ENCODE measurements around the gene TMEM184A.

The TMEM184A gene

GRCh38 chr7:1555813-1556543 is at the start of gene TMEM184A:
Gene TMEM184A (minus strand): TSS chr7:1556205. CDS start chr7:1555484, 721 bp downstream.
- no peak for DNase-seq

DNA sequence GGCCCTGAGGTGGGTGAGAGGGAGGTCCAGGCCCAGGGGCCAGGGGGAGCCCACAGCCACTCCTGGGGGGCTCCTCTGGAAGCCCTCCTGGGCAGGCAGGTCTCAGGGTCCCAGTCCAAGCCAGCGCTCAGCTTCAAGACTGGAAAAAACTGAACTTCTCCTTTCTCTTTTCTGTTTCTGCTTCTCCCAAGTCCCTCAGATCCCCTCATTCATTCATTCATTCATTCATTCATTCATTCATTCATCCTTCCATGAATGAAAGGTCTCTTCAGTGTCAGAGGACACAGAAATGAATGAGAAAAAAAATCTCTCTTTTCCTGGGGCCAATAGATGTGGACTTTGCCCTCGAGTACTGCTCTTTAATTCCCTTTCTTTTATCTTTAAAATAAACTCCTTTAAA is 48.4 kb upstream of the TMEM184A start:
- no peak for DNase-seq

DNA sequence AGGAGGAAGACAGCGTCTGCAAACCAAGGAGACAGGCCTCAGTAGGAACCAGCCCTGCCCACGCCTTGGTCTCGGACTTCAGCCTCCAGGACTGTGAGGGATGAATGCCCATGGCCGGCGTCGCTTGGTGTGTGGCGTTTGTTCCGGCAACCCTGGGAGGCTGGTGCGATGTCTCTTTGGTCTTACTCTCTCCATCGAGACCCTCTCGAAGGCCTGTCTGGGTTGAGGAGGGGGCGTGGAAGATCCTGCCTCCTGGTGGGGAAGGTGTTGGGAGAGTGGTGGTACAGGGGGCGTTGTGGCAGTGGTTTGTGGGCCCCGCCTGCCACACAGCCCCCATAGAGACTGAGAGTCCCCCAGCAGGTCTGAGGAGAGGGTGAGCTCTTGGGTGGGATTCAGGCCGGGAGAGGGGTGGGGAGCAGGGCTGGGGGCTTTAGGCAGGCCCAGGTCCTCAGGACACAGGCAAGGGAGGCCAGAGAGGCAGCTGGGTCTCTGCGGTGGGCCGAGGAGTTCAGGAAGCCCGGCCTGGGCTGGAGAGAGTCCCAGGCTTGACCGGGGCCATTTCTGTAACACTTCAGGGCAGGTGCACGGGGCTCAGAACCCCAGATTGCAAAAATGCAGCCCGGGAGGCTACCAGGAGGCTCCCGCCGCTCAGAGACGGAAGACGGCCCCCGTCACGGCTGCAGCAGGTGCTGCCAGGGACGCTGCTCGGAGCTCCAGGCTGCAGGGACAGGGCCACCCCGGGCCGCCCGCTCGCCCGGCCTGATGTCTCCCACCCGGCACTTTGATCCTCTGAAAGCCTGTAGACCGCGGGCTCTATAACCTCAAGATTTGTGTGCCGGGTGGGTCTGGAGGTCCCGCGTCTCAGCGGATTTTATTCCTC is 47.6 kb upstream of the TMEM184A start:
- no peak for DNase-seq

GRCh38 chr7:1602386-1602785 is 46.4 kb upstream of the TMEM184A start:
- DNase-seq, result no peak

- DNase-seq, result no peak
Measured at GRCh38 chr7:1601956-1602355, 46.0 kb upstream of the TMEM184A start.

DNA sequence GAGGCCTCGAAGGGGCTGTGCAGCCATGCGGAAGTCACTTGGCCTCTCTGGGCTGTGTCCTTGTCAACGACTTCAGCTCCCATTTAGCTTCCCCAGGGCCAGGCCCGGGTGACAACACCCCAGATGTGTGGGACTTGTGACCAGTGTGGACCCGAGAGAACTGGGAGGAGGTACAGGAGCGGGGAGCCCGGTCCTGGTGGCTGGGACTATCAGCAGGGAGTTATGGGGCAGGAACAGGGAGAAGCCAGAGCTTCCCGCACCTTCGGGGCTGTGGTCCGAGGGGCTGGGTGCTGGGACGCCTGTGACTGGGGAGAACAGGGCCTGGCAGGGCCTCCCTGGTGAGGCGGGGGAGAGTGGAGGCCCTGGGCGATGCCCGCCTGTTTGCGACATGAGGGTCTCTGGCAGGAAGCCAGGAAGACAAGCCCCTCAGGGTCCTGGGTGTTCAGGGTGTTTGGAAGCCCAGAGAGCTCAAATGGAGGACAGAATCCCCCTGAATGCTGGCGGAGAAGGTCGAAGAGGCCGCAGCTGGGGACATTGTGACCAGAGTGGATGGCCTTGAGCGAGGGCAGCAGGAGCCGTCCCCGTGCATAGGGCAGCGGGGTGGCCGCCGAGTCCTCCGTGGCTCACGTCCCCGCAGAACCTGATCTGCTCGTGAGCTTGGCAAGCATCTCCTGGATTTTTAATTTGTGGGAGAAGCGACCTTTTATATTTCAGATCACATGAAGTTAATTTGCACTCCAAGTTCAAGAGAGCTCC is 43.8 kb upstream of the TMEM184A start:
- no peak for DNase-seq

- DNase-seq, result no peak
Measured at GRCh38 chr7:1598961-1599639, 43.1 kb upstream of the TMEM184A start.

DNA sequence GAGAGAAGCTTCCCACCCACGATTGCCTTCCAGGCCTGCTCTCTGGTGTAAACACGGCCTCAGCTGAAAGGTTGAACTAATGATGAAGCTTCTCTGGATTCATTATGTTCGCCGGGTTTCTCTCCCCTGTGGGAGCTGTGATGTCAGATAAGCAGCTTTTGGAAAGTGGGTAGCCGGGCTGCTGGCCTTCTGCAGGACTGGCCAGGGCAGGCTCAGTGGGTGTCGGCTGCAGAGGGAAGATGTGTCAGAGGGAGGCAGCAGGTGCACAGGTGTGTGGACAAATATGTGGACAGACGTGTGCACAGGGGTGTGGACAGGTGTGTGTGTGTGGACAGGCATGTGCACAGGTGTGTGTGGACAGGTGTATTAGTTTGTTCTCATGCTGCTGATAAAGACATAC is 42.3 kb upstream of the TMEM184A start:
- no peak for DNase-seq

- DNase-seq, result no peak
Measured at GRCh38 chr7:1597791-1598190, 41.8 kb upstream of the TMEM184A start.

- DNase-seq, result no peak
Measured at GRCh38 chr7:1597066-1597760, 41.2 kb upstream of the TMEM184A start.

- no peak for DNase-seq
Measured at GRCh38 chr7:1596181-1597043, 40.4 kb upstream of the TMEM184A start.

- no peak for DNase-seq
Measured at GRCh38 chr7:1595636-1596035, 39.6 kb upstream of the TMEM184A start.

GRCh38 chr7:1595027-1595426 is 39.0 kb upstream of the TMEM184A start:
- no peak for DNase-seq

GRCh38 chr7:1593904-1594421 is 38.0 kb upstream of the TMEM184A start:
- no peak for DNase-seq

DNA sequence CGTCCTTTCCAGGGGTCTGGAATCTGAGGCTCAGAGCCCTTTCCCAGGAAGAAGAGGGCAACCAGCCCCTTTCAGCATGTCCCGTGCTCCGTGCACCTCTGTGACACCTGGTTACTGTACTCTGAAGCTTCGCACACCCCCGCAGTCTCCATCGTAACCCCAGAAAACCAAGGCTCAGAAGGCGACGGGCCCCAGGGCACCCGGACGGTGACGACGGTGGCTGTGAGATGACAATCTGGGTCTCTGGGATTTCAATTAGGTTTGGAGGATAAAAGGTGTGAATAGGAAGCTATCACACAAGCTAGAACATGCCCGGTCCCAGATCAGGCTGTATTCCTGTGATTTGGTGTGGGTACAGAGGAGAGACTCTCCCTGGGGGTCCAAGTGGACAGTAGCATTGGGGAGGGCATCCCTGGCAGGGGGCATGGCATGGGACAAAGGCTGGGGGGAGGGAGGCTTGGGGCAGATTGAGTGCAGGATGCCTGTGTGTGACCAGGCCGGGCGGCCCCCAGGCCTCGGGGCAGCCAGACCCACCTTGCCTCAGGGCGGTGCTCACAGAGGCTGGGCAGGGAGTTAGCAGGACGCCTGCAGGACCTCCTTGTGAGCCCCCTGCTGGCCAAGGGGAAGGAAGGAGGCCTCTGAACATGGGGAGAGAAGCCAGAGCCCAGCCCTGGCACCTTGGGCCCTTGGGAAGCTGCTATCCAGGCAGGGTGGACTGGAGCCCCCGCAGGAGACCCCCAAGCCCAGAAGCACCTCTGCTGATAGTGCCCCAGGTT is 37.3 kb upstream of the TMEM184A start:
- DNase-seq, result no peak

GRCh38 chr7:1592299-1592871 is 36.4 kb upstream of the TMEM184A start:
- DNase-seq, result no peak

DNA sequence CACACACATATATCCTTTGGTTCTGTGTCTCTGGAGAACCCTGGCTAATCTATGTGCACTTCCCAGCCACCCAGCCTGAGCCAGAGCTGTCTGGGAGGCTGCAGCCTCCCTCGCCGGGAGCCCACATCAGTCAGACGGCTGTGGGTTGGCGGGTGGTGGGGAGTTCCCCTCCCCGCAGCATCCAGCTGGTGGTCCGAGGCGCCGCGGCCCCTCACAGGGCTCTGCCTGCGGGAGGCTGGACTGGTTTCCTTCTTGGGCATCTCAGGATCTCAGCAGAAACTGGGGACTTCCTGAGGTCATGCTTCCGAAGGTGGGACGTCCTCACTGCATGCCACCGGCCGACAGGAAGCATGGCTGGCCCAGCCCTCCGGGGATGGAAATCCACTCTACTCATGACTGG is 35.9 kb upstream of the TMEM184A start:
- DNase-seq, result no peak

DNA sequence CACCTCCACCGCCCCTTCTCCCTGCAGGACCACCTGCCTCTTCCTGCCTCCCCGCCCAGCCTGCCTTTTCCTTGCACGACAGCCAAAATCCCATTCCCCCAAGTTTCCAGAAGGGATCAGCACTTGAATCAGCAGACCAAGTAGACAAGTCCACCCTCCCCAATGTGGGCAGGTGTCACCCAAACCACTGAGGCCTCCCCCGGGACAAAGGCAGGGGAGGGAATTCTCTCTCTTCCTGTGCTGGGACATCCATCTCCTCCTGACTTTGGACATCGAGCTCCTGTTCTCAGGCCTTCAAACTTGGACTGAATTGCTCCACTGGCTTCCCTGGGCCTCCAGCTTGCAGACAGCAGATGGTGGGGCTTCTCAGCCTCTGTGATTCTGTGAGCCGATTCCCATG is 35.4 kb upstream of the TMEM184A start:
- DNase-seq, result no peak

All from anterior cingulate cortex (tissue), 58 donors.